DOHH2 (cell line): Measurements from ENCODE around the gene WDR6.

ENCODE experiments used
- H3F3A ChIP-seq: fragments of 200-600 bp; sonication (generic), shearing (Covaris generic); 2 replicates; pipeline ENCODE4 v1.6.0; 2016; ENCODE audit warnings: antibody characterized with exemption, mild to moderate bottlenecking; ENCODE audit not compliant: control insufficient read depth, insufficient read depth
- H3K27ac ChIP-seq: fragments of 200-600 bp; sonication (generic); 2 replicates; pipeline ENCODE4 v1.5.1; 2014; ENCODE audit warnings: low read depth, mild to moderate bottlenecking, low read length, moderate library complexity
- H3K27me3 ChIP-seq: fragments of 200-600 bp; sonication (generic); 2 replicates; pipeline ENCODE4 v1.6.1; 2014; ENCODE audit warnings: mild to moderate bottlenecking, low read length, mixed read lengths; ENCODE audit not compliant: control insufficient read depth
- H3K36me3 ChIP-seq: fragments of 200-600 bp; sonication (generic); 2 replicates; pipeline ENCODE4 v1.6.1; 2014; ENCODE audit warnings: mild to moderate bottlenecking, low read length, moderate library complexity, mixed read lengths; ENCODE audit not compliant: control insufficient read depth
- H3K4me1 ChIP-seq: fragments of 200-600 bp; sonication (generic); 2 replicates; pipeline ENCODE4 v1.6.1; 2014; ENCODE audit warnings: mild to moderate bottlenecking, low read length, mixed read lengths; ENCODE audit not compliant: control insufficient read depth
- H3K4me2 ChIP-seq: fragments of 200-600 bp; sonication (generic); 2 replicates; pipeline ENCODE4 v1.6.0; 2014; ENCODE audit warnings: mild to moderate bottlenecking, low read length, moderate library complexity
- H3K4me3 ChIP-seq: fragments of 200-600 bp; sonication (generic); 2 replicates; pipeline ENCODE4 v1.5.1; 2014; ENCODE audit warnings: mild to moderate bottlenecking, low read length, mixed read lengths
- H3K79me2 ChIP-seq: fragments of 200-600 bp; sonication (generic); 2 replicates; pipeline ENCODE4 v1.6.1; 2014; ENCODE audit warnings: mild to moderate bottlenecking, low read length, mixed read lengths; ENCODE audit not compliant: control insufficient read depth
- H3K9me2 ChIP-seq: fragments of 200-600 bp; sonication (generic); replicated peaks from 2 replicates; pipeline ENCODE4 v1.6.1; 2014; ENCODE audit warnings: mild to moderate bottlenecking, low read length, mixed read lengths; ENCODE audit not compliant: control insufficient read depth
- H3K9me3 ChIP-seq: fragments of 200-600 bp; sonication (generic); 2 replicates; pipeline ENCODE4 v1.6.1; 2014; ENCODE audit warnings: antibody characterized with exemption, low read length, mixed read lengths; ENCODE audit not compliant: control insufficient read depth, insufficient read depth
- H4K20me1 ChIP-seq: fragments of 200-600 bp; sonication (generic); 2 replicates; pipeline ENCODE4 v1.6.0; 2014; ENCODE audit warnings: low read depth, mild to moderate bottlenecking, antibody characterized with exemption, low read length, moderate library complexity; ENCODE audit not compliant: control insufficient read depth, insufficient read depth
- EZH2phosphoT487 ChIP-seq: fragments of 200-600 bp; sonication (generic); IDR thresholded peaks from 2 replicates; pipeline ENCODE4 v1.6.1; 2017; ENCODE audit warnings: borderline replicate concordance, mild to moderate bottlenecking, antibody characterized with exemption, low read length, moderate library complexity, mixed read lengths
- TF ChIP-seq, protein P1 (sequence below): fragments of 200-600 bp; sonication (generic); IDR thresholded peaks from one replicate; pipeline ENCODE4 v1.5.1; 2014; ENCODE audit warnings: antibody characterized with exemption, mild to moderate bottlenecking, low read depth, low read length; ENCODE audit not compliant: poor library complexity, severe bottlenecking

WDR6 gene

DNA sequence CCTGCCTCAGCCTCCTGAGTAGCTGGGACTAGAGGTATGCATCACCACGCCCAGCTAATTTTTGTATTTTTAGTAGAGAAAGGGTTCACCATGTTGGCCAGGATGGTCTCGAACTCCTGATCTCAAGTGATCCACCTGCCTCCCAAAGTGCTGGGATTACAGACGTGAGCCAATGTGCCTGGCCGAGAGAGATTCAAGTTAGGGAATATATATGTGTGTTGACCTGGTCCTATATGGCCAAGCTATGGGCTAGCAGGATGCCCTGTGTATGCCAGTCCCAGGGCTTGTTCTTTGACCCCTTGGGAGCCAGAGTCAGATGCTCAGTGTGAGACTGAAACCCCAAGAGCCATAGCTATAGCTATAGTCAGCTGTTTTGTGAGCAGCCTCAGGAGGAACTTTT, 16.6 kb downstream of the WDR6 start:
- Histone ChIP-seq H3K79me2 (peaks cover 91% of the 10 kb centered on the region), H3K9me2 (no peaks in the 10 kb centered on the region), H3K27ac (no peak overlapping the region), H3K36me3 (peaks cover 87% of the 10 kb centered on the region), H3K9me3 (no peaks in the 10 kb centered on the region), H4K20me1 (peaks cover 4% of the 10 kb centered on the region; the same call in 1 of the 2 replicates), H3K27me3 (no peaks in the 10 kb centered on the region), H3K4me3 (no peak overlapping the region), H3F3A (peaks cover 32% of the 10 kb centered on the region), H3K4me2 (peak overlapping the region; percentile 23; the same call in 1 of the 2 replicates), H3K4me1 (peaks cover 67% of the 10 kb centered on the region)
- TF ChIP-seq, protein P1, sequence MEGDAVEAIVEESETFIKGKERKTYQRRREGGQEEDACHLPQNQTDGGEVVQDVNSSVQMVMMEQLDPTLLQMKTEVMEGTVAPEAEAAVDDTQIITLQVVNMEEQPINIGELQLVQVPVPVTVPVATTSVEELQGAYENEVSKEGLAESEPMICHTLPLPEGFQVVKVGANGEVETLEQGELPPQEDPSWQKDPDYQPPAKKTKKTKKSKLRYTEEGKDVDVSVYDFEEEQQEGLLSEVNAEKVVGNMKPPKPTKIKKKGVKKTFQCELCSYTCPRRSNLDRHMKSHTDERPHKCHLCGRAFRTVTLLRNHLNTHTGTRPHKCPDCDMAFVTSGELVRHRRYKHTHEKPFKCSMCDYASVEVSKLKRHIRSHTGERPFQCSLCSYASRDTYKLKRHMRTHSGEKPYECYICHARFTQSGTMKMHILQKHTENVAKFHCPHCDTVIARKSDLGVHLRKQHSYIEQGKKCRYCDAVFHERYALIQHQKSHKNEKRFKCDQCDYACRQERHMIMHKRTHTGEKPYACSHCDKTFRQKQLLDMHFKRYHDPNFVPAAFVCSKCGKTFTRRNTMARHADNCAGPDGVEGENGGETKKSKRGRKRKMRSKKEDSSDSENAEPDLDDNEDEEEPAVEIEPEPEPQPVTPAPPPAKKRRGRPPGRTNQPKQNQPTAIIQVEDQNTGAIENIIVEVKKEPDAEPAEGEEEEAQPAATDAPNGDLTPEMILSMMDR: no peak
- no peak for TF ChIP-seq EZH2phosphoT487

DNA sequence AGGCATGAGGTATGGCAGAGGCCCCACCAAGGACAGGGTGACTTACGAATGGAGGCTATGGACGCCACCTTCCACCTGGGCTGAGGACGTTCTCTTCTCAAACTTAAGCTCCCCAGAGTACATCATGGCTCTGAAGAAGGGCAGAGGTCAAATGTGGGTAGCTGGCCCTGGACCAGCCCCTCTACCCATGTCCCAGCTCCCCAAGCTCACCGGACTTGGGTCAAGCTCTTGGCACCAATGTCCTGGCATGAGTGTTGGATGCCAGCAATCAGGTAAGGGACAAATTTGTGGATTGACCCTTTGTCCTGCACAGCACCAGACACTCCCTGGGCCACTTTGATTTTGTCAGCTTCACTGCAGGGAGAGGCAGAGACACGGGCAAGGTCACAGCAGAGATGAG, 17.3 kb downstream of the WDR6 start:
- Histone ChIP-seq H3K27me3 (no peaks in the 10 kb centered on the region), H3K4me2 (peak overlapping the region; percentile 23; the same call in 1 of the 2 replicates), H3K9me2 (no peaks in the 10 kb centered on the region), H3K4me3 (no peak overlapping the region), H4K20me1 (peaks cover 4% of the 10 kb centered on the region; the same call in 1 of the 2 replicates), H3K79me2 (peaks cover 92% of the 10 kb centered on the region), H3K36me3 (peaks cover 91% of the 10 kb centered on the region), H3F3A (peaks cover 29% of the 10 kb centered on the region), H3K27ac (no peak overlapping the region; the same call in 1 of the 2 replicates), H3K9me3 (no peaks in the 10 kb centered on the region), H3K4me1 (peaks cover 64% of the 10 kb centered on the region)
- TF ChIP-seq, protein P1: no peak
- no peak for TF ChIP-seq EZH2phosphoT487

DNA sequence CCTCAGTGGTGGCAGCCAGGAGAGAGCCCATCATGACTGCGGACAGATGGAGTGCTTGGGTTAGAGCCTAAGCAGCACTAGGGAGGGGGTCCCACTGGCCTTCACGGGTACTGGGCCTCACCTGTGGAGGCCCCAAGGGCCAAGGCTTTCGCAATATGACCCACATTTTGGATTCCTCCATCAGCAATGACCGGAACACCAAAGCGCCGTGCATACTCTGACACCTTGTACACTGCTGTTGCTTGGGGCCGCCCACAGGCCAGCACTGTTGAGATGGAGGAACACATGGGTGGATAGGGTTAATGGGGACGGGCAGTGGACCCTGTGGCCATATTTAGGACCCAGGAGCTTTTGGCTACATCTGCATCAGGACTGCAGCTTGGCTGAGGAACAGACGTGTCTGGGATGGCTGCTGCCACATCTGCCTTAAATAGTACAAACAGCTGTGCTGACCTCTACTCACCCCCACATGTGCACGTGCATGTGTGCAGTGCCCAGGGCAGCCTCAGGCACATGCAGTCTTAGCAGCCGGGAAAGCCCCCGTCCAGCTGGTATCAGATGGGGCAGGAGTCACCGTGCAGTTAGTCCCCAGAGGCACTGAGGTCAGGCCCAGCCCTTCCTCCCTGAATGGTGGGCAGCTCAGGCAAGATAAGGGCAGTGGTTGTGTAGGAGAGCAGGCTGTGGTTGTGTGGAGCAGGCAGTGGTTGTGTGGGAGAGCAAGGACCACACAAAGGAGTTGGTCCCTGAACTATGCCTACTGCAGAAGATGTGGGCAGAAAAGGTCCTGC, 18.0 kb downstream of the WDR6 start:
- Histone ChIP-seq H3K36me3 (peaks cover 91% of the 10 kb centered on the region), H3K4me1 (peaks cover 61% of the 10 kb centered on the region)

More for the DNA sequence above, 18.0 kb downstream of the WDR6 start:
- Histone ChIP-seq H3K79me2 (peaks cover 84% of the 10 kb centered on the region), H3K27ac (peak overlapping the region; percentile 15; the same call in 1 of the 2 replicates), H3K9me3 (no peaks in the 10 kb centered on the region), H3K9me2 (no peaks in the 10 kb centered on the region), H3K4me3 (no peak overlapping the region; the same call in 1 of the 2 replicates), H3K27me3 (no peaks in the 10 kb centered on the region), H3K4me2 (peak overlapping the region; percentile 94), H4K20me1 (peaks cover 4% of the 10 kb centered on the region; the same call in 1 of the 2 replicates), H3F3A (peaks cover 32% of the 10 kb centered on the region)
- TF ChIP-seq, protein P1: no peak
- no peak for TF ChIP-seq EZH2phosphoT487
